ENCODE measurements around the gene BRSK2.
"Not testable (repeated sequence)": the region's sequence is repeated elsewhere in the genome, so short reads cannot be mapped to it uniquely, and the experiment has no call there.

Gene BRSK2

DNA sequence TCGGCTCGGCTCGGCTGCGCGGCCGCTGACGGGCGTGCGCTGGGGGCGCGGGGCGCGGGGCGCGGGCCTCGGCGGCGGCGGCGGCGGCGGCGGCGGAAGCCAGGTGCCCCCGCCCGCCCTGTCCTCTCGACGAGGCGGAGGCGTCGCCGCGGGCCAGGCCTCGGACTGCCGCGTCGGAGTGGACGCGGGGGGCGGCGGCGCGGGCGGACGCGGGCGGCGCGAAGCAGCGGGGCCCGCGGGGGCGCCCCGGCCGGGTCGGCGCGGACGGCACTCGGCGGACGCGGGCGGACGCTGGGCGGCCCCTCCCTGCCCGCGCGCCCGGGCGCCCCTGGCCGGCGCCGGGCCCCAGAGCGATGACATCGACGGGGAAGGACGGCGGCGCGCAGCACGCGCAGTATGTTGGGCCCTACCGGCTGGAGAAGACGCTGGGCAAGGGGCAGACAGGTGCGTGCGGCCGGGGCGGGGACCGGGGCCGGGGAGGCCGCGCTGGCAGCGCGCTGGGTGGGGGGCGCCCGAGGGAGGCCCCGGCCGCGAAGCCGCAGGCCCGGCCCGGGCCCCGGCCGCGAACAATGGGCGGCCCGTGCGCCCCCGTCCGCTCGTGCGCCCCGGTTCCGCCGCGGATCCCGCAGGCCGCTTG lies at the start of gene BRSK2:
Gene BRSK2, plus strand, starts transcription at position 3 of the 637 bp plus-strand sequence. Its CDS starts 351 bp downstream, at position 354.
- H3K27ac ChIP-seq (ENCODE audit: low read depth, low read length), result no peak within 1 kb of the TSS
- H3K27me3 ChIP-seq (ENCODE audit: control insufficient read depth in 5 of 5, insufficient read depth in 4 of 5, low read length in 5 of 5), result peaks cover 31 to 36% (median 34%) of the 10 kb centered on the region in 5 donors
- H3K4me1 ChIP-seq (ENCODE audit: control insufficient read depth in 5 of 5, insufficient read depth in 5 of 5, low read length in 5 of 5), result peaks cover 2 to 26% (median 16%) of the 10 kb centered on the region in 5 donors
- peak within 1 kb of the TSS in 4 of 5 donors; percentile 56 to 69 (median 62) for H3K4me3 ChIP-seq (ENCODE audit: low read depth in 1 of 5, low read length in 5 of 5)
- H3K9me3 ChIP-seq (ENCODE audit: control insufficient read depth in 5 of 5, low read length in 5 of 5), result no peaks in the 10 kb centered on the region
- H3K9ac ChIP-seq (ENCODE audit: low read length in 5 of 5), result peak within 1 kb of the TSS in 4 of 5 donors; percentile 62 to 77 (median 67)
- H3K36me3 ChIP-seq (ENCODE audit: control insufficient read depth in 5 of 5, insufficient read depth in 5 of 5, low read length in 5 of 5), result no peaks in the 10 kb centered on the region

GRCh38 chr11:1340111-1340510 lies 49.6 kb upstream of the BRSK2 start:
- peaks cover 7 to 13% (median 10%) of the 10 kb centered on the region in 5 donors for H3K4me1 ChIP-seq (ENCODE audit: control insufficient read depth in 5 of 5, insufficient read depth in 5 of 5, low read length in 5 of 5)
- no peak overlapping the region for H3K27ac ChIP-seq (ENCODE audit: low read depth, low read length)
- no peaks in the 10 kb centered on the region for H3K27me3 ChIP-seq (ENCODE audit: control insufficient read depth in 5 of 5, insufficient read depth in 4 of 5, low read length in 5 of 5)
- H3K9ac ChIP-seq (ENCODE audit: low read length in 5 of 5), result no peak overlapping the region
- H3K9me3 ChIP-seq (ENCODE audit: control insufficient read depth in 5 of 5, low read length in 5 of 5), result no peaks in the 10 kb centered on the region
- no peak overlapping the region for H3K4me3 ChIP-seq (ENCODE audit: low read depth in 1 of 5, low read length in 5 of 5)
- H3K36me3 ChIP-seq (ENCODE audit: control insufficient read depth in 5 of 5, insufficient read depth in 5 of 5, low read length in 5 of 5), result no peaks in the 10 kb centered on the region

DNA sequence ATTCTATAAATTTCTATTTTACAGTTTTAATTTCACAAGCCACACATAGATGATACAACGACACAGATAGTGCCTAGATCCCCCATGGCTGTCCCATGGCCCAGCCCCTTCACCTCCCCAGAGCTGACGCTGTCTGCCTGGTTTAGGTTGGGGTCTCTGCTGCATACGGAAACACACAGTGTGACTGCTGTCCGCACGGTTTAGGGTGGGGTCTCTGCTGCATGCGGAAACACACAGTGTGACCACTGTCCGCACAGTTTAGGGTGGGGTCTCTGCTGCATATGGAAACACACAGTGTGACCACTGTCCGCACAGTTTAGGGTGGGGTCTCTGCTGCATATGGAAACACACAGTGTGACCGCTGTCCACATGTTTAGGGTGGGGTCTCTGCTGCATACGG lies 48.5 kb upstream of the BRSK2 start:
- not testable (repeated sequence) for H3K4me3 ChIP-seq (ENCODE audit: low read depth in 1 of 5, low read length in 5 of 5); H3K27me3 ChIP-seq (ENCODE audit: control insufficient read depth in 5 of 5, insufficient read depth in 4 of 5, low read length in 5 of 5); H3K9me3 ChIP-seq (ENCODE audit: control insufficient read depth in 5 of 5, low read length in 5 of 5); H3K27ac ChIP-seq (ENCODE audit: low read depth, low read length); H3K36me3 ChIP-seq (ENCODE audit: control insufficient read depth in 5 of 5, insufficient read depth in 5 of 5, low read length in 5 of 5); H3K4me1 ChIP-seq (ENCODE audit: control insufficient read depth in 5 of 5, insufficient read depth in 5 of 5, low read length in 5 of 5); H3K9ac ChIP-seq (ENCODE audit: low read length in 5 of 5)

- H3K27me3 ChIP-seq (ENCODE audit: control insufficient read depth in 5 of 5, insufficient read depth in 4 of 5, low read length in 5 of 5), result peaks cover 0 to 3% (median 0%) of the 10 kb centered on the region in 5 donors
- H3K27ac ChIP-seq (ENCODE audit: low read depth, low read length), result no peak overlapping the region
- H3K36me3 ChIP-seq (ENCODE audit: control insufficient read depth in 5 of 5, insufficient read depth in 5 of 5, low read length in 5 of 5), result no peaks in the 10 kb centered on the region
- H3K9me3 ChIP-seq (ENCODE audit: control insufficient read depth in 5 of 5, low read length in 5 of 5), result no peaks in the 10 kb centered on the region
- peaks cover 0 to 4% (median 0%) of the 10 kb centered on the region in 5 donors for H3K4me1 ChIP-seq (ENCODE audit: control insufficient read depth in 5 of 5, insufficient read depth in 5 of 5, low read length in 5 of 5)
- no peak overlapping the region for H3K9ac ChIP-seq (ENCODE audit: low read length in 5 of 5)
- H3K4me3 ChIP-seq (ENCODE audit: low read depth in 1 of 5, low read length in 5 of 5), result no peak overlapping the region
Measured at GRCh38 chr11:1341928-1342524, 47.7 kb upstream of the BRSK2 start.

- no peak overlapping the region for H3K9ac ChIP-seq (ENCODE audit: low read length in 5 of 5)
- no peak overlapping the region for H3K4me3 ChIP-seq (ENCODE audit: low read depth in 1 of 5, low read length in 5 of 5)
- H3K4me1 ChIP-seq (ENCODE audit: control insufficient read depth in 5 of 5, insufficient read depth in 5 of 5, low read length in 5 of 5), result peaks cover 0 to 4% (median 0%) of the 10 kb centered on the region in 5 donors
- H3K9me3 ChIP-seq (ENCODE audit: control insufficient read depth in 5 of 5, low read length in 5 of 5), result no peaks in the 10 kb centered on the region
- H3K36me3 ChIP-seq (ENCODE audit: control insufficient read depth in 5 of 5, insufficient read depth in 5 of 5, low read length in 5 of 5), result no peaks in the 10 kb centered on the region
- H3K27ac ChIP-seq (ENCODE audit: low read depth, low read length), result no peak overlapping the region
- peaks cover 0 to 3% (median 0%) of the 10 kb centered on the region in 5 donors for H3K27me3 ChIP-seq (ENCODE audit: control insufficient read depth in 5 of 5, insufficient read depth in 4 of 5, low read length in 5 of 5)
Measured at GRCh38 chr11:1342946-1343345, 46.8 kb upstream of the BRSK2 start.

DNA sequence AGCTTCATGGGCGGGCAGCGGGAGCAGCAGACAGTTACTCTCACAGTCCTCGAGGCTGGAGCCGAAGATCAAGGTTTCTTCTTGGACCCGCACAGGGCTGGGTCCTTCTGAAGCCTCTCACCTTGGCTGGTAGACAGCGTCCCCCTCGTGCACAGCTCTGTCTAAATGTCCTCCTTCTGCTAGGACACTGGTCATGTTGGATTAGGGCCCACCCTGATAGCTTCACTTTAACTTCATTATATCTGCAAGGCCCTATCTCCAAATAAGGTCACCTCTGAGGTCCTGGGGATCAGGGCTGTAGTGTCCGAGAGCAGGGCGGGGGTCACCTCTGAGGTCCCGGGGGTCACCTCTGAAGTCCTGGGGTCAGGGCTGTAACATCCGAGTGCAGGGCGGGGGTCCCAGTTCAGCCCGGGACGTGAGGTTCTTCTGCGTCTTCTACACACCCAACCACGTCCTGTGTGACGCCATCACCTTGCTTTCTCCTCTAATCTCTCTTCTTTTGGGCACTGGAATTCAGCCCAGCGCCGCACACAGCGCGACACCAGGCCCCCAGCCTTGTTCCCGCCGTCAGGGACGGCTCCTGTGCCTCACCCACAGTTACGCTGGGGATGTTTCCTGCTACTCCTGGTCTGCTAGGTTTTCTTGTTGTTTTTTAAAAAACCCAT lies 46.2 kb upstream of the BRSK2 start:
- Histone ChIP-seq H3K9ac (ENCODE audit: low read length in 5 of 5) (no peak overlapping the region), H3K9me3 (ENCODE audit: control insufficient read depth in 5 of 5, low read length in 5 of 5) (no peaks in the 10 kb centered on the region), H3K4me1 (ENCODE audit: control insufficient read depth in 5 of 5, insufficient read depth in 5 of 5, low read length in 5 of 5) (peaks cover 0 to 4% (median 0%) of the 10 kb centered on the region in 5 donors), H3K27me3 (ENCODE audit: control insufficient read depth in 5 of 5, insufficient read depth in 4 of 5, low read length in 5 of 5) (peaks cover 0 to 3% (median 0%) of the 10 kb centered on the region in 5 donors), H3K36me3 (ENCODE audit: control insufficient read depth in 5 of 5, insufficient read depth in 5 of 5, low read length in 5 of 5) (no peaks in the 10 kb centered on the region), H3K27ac (ENCODE audit: low read depth, low read length) (no peak overlapping the region), H3K4me3 (ENCODE audit: low read depth in 1 of 5, low read length in 5 of 5) (no peak overlapping the region)

- Histone ChIP-seq H3K36me3 (ENCODE audit: control insufficient read depth in 5 of 5, insufficient read depth in 5 of 5, low read length in 5 of 5) (no peaks in the 10 kb centered on the region), H3K27ac (ENCODE audit: low read depth, low read length) (no peak overlapping the region), H3K9ac (ENCODE audit: low read length in 5 of 5) (no peak overlapping the region), H3K4me1 (ENCODE audit: control insufficient read depth in 5 of 5, insufficient read depth in 5 of 5, low read length in 5 of 5) (peaks cover 0 to 4% (median 0%) of the 10 kb centered on the region in 5 donors), H3K4me3 (ENCODE audit: low read depth in 1 of 5, low read length in 5 of 5) (no peak overlapping the region), H3K27me3 (ENCODE audit: control insufficient read depth in 5 of 5, insufficient read depth in 4 of 5, low read length in 5 of 5) (peaks cover 0 to 9% (median 3%) of the 10 kb centered on the region in 5 donors), H3K9me3 (ENCODE audit: control insufficient read depth in 5 of 5, low read length in 5 of 5) (no peaks in the 10 kb centered on the region)
Measured at GRCh38 chr11:1344056-1344635, 45.6 kb upstream of the BRSK2 start.

GRCh38 chr11:1345737-1346513 lies 43.8 kb upstream of the BRSK2 start:
- H3K27ac ChIP-seq (ENCODE audit: low read depth, low read length), result no peak overlapping the region
- no peak overlapping the region for H3K9ac ChIP-seq (ENCODE audit: low read length in 5 of 5)
- no peaks in the 10 kb centered on the region for H3K9me3 ChIP-seq (ENCODE audit: control insufficient read depth in 5 of 5, low read length in 5 of 5)
- no peak overlapping the region for H3K4me3 ChIP-seq (ENCODE audit: low read depth in 1 of 5, low read length in 5 of 5)
- peaks cover 0 to 4% (median 0%) of the 10 kb centered on the region in 5 donors for H3K4me1 ChIP-seq (ENCODE audit: control insufficient read depth in 5 of 5, insufficient read depth in 5 of 5, low read length in 5 of 5)
- peaks cover 3 to 21% (median 12%) of the 10 kb centered on the region in 5 donors for H3K27me3 ChIP-seq (ENCODE audit: control insufficient read depth in 5 of 5, insufficient read depth in 4 of 5, low read length in 5 of 5)
- no peaks in the 10 kb centered on the region for H3K36me3 ChIP-seq (ENCODE audit: control insufficient read depth in 5 of 5, insufficient read depth in 5 of 5, low read length in 5 of 5)

DNA sequence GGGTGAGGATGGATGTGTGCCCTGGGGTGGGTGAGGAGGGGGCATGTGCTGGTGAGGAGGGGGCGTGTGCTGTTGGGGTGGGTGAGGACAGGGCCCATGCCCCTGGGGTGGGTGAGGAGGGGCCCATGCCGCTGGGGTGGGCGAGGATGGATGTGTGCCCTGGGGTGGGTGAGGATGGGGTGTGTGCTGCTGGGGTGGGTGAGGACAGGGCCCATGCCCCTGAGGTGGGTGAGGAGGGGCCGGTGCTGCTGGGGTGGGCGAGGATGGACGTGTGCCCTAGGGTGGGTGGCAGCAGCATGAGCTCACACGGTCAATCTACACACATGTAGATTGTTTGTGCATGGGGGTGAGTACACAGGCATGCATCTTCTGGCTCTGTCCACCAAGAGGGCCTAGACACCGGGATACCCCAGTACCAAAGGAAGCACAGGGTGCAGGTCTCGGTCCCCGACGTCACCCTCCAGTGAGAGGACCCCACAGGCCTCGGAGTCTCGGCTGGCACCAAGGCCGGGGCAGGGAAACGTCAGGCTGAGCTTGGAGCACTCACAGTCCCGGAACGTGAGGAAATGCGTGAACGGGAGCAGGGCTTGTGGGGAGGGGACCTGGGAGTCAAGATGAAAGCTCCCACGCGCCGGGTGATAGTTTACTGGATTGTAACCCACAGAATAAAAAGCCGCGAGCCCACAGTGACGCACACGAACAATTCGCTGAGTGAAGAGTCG lies 42.9 kb upstream of the BRSK2 start:
- Histone ChIP-seq H3K9me3 (ENCODE audit: control insufficient read depth in 5 of 5, low read length in 5 of 5) (no peaks in the 10 kb centered on the region), H3K4me3 (ENCODE audit: low read depth in 1 of 5, low read length in 5 of 5) (no peak overlapping the region), H3K9ac (ENCODE audit: low read length in 5 of 5) (no peak overlapping the region), H3K4me1 (ENCODE audit: control insufficient read depth in 5 of 5, insufficient read depth in 5 of 5, low read length in 5 of 5) (peaks cover 0 to 4% (median 0%) of the 10 kb centered on the region in 5 donors), H3K27me3 (ENCODE audit: control insufficient read depth in 5 of 5, insufficient read depth in 4 of 5, low read length in 5 of 5) (peaks cover 3 to 23% (median 12%) of the 10 kb centered on the region in 5 donors), H3K27ac (ENCODE audit: low read depth, low read length) (no peak overlapping the region), H3K36me3 (ENCODE audit: control insufficient read depth in 5 of 5, insufficient read depth in 5 of 5, low read length in 5 of 5) (no peaks in the 10 kb centered on the region)
